Inflammatory macrophage treated with lipopolysaccharide for 1 hour (primary cell): ENCODE measurements around the gene SUFU.

Experiments
- DNase-seq, 2 donors: peaks; one replicate each; pipeline ENCODE4 v3.0.0-alpha.2; 2020 to 2022

SUFU gene

GRCh38 chr10:102555781-102556328 is 52.1 kb downstream of the SUFU start:
- peak; percentile 54 to 70 for DNase-seq

DNA sequence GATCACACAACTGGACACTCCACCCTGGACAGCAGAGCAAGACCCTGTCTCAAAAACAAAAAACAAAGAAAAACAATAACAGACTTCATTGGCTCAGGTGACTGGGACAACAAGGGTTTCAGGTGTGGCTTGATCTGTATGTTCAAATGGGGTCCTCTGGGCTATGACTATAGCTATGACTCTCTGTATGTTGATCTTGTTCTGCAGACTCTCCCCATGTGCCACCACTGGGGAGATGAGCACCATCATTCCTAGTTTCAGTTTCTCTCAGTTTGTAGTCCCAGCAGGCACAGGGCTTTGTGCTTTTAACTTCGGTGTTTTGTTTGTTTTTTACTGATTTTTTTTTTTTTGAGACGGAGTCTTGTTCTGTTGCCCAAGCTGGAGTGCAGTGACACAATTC is 53.8 kb downstream of the SUFU start:
- no peak for DNase-seq

DNA sequence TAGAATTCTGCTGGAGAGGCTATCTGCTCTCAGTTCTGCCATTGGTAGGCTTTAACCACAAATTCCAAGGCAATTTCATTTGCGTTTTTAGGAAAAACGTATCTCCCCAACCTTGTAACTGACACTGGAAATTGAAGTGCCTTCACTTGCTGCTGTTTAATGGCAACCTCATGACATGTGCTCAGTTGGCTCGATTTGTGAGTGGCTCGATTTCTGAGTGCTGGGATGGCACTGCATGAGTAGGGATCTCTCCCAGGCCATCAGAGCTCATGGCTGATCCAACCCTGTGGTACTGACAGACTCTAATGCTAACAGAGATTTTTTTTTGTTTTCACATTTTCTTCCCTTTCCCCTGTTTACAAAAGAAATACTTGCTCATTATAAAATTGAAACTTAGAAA is 56.0 kb downstream of the SUFU start:
- DNase-seq = no peak

- no peak for DNase-seq
These were observed 60.5 kb downstream of the SUFU start for GRCh38 chr10:102564209-102564834.

- DNase-seq = no peak
These were observed 62.0 kb downstream of the SUFU start for GRCh38 chr10:102565793-102566192.

DNA sequence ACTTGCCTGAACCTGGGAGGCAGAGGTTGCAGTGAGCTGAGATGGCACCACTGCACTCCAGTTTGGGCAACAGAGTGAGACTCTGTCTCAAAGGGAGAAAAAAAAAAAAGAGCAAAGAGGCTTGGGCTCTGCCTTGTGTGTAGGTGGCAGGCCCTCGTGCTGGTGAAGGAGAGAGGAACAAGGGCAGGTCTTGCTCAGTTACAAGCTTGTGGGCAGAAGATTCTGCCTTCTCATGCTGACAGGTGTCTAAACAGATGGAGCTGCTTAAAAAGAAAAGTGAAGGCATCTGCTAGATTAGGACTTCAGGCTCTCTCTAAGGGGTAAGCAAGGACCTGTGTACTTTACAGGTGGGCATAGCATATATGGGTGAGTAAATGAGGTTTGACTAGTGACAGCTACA is 75.0 kb downstream of the SUFU start:
- DNase-seq = peak; percentile 38 to 81

DNA sequence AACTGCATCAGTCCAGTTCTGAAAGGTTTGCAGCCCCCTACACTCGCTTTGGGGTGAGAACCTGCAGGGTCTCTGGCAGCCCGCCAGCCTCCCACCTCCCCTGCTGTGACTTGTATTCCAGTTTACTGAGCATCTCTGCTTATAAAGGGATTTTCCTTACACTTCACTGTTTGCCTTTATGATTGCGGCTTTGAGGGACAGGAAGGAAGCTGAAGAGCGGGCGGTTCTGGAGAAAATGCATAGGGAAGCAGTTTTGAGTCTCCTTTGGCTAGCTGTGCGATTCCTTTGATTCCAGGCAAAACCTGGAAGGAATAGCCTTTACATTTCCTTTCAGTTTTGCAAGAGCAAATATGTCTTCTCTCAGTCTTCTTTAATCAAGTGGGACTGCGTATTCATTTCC is 75.6 kb downstream of the SUFU start:
- DNase-seq = peak; percentile 42 to 43

GRCh38 chr10:102580230-102580629 is 76.5 kb downstream of the SUFU start:
- DNase-seq = peak in 1 of 2 donors; percentile 42

GRCh38 chr10:102581401-102581800 is 77.6 kb downstream of the SUFU start:
- DNase-seq = no peak

DNA sequence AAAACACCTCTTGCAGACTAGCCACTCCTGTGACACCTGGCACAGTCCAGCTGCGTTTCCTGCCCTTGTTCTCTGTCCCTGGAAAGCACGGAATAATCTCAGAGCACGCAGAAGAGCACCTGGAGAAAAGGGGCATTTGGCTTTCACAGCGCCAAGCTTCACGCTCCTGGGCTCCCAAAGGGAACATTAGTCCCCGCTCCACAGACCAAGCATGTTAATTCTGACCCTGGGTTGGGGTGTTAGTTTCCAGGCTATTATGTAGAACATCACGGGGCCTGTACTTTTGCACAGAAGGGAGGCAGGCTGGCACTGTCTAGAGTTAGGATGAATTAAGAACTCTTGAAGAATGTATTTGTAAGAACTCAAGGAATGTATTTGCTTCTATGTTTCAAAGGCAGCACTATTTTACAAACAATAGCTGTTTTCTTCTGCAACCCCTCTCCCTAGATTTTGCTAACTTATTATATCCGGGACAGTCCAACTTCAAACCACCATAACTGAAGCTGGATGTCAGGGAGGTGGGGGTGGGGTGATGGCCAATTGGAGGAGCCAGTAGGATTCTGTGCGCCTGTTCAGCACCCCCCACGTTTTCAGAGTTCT is 78.3 kb downstream of the SUFU start:
- no peak for DNase-seq

- DNase-seq = peak; percentile 76 to 98
These were observed 80.0 kb downstream of the SUFU start for GRCh38 chr10:102583435-102584417.

GRCh38 chr10:102585026-102585425 is 81.3 kb downstream of the SUFU start:
- no peak for DNase-seq

- DNase-seq = no peak
These were observed 83.1 kb downstream of the SUFU start for GRCh38 chr10:102586858-102587257.

- DNase-seq = no peak
These were observed 85.1 kb downstream of the SUFU start for GRCh38 chr10:102588875-102589274.

DNA sequence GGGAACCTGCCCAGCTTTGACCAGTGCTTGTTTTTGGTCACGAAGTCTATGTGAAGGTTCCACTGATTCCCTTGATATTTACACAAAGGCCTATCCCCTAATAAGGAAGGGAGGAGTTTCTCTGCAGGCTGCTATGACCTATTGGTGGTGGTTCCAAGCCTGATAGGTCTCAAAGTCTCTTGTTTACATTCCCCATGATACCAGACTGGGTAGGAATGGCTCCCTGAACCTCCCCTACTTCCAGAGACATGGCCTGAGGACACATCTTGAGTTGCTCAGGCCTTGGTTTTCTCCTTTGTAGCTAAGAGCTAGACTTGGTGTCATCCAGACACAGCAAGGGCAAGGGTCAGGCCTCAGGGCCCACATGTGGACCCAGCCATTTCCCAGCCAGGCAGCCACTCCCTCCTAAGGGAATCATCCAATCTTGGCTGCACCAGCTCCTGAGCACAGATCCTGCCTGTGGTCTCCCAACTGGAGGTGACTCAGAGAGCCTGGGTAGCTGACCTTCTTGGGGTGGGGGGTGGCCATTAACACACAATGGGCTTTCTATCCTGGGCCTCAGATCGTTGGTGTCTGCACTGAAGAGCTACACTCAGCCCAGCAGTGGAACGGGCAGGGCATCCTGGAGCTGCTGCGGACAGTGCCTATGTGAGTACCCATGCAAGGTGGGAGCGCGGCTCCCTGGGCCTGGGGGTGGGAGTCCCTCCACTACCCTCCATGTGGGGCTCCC is 89.5 kb downstream of the SUFU start:
- DNase-seq = no peak

DNA sequence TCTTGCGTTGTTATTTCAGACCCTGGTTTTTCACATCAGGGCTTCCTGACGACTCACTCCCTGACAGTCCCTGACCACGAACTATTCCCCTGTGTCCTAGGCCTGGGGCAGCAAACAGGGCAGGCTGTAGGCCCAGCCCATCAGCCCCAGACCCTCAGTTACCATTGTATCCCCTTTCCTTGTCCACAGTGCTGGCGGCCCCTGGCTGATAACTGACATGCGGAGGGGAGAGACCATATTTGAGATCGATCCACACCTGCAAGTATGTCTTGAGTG is 90.0 kb downstream of the SUFU start:
- no peak for DNase-seq

DNA sequence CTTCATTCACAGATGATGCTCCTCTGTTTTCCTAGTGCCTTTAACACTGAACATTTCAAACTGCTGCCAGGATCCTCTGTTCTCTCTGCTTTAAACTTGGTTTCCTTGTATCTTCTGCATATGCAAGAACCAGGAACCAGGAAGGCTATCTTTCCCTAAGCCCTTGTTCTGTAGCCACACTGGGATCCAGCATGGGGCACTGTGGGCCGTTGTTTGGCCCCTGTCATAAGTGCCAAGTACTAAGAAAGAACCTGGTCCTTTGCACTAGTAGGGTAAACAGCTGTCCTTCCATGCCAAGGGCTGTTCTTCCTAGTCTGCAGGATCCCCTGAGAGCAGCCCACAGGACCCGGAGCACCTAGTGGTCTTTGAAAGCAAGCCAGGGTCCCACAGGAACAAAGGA is 91.5 kb downstream of the SUFU start:
- DNase-seq = no peak

DNA sequence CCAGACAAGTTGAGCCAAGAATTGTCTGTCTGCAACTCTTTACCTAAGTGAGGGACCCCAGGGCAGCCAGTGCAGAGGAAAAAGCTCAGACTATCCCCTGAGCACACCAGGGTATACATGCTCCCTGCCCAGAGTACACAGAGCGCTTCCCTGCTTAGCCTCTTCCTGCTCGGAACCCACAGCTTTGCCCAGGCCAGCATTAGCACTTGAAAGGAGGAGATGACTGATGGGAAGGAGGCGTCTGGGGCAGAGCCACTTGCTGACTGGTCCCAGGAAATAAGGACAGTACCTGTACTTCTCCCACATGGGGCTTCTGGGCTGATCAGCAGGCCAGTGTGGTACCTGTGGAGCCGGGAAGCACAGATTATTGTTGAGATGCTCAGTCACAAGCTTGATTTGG is 92.1 kb downstream of the SUFU start:
- no peak for DNase-seq

DNA sequence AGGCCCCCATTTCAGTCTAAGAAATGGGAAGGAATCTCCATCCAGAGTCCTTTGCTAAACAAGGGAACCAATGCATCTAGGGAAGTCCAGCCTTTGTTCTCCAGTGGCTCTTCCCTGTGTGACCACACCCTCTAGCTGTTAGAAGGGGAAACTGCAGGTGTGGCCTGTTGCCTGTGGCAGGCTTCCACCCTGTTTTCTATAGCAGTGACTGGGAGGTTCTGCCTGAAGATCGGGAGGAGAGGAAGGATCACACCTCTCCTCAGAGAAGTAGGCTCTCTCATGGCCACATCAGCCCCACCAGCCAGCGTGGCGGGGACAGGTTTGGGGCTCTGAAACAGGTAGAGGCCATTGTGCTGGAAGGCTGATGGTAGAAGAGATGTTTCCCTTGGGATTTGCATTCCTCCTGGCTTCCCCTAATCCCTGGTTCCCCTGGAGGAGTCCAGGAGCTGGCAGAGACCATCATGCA is 92.8 kb downstream of the SUFU start:
- peak; percentile 39 to 63 for DNase-seq

DNA sequence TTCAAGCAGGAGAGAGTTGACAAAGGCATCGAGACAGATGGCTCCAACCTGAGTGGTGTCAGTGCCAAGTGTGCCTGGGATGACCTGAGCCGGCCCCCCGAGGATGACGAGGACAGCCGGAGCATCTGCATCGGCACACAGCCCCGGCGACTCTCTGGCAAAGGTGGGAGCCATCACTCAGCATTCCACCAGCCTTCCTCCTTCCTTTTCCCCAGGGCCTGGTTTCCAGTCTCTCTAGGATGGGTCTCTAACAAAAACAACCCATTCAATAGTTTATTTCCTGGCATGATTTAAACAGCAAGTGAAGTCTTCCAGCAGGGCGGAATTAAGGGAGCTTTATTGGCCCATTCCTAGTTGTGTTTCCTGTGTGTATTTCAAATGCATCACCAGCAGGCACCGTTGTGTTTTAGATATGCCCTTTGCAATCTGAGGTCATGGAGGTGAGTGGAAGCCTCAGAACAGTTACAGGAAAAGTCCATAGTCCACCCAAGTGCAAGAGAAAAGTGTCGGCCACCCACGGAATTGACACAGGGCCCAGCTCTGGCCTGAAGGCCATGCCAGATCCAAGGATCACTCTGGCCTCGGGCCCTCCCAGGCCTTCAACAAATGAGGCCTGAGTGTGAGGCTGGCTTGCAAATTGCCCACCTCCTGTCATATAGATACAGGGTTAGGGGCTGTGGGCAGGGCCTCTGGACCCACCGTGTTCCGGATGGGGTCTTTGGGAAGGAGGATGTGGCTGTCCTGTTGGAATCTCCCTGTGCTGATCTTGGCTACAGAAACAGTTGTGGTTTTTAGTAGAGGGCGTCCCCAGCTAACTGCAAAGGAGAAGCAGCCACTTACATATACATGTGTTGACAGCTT is 93.6 kb downstream of the SUFU start:
- no peak for DNase-seq

DNA sequence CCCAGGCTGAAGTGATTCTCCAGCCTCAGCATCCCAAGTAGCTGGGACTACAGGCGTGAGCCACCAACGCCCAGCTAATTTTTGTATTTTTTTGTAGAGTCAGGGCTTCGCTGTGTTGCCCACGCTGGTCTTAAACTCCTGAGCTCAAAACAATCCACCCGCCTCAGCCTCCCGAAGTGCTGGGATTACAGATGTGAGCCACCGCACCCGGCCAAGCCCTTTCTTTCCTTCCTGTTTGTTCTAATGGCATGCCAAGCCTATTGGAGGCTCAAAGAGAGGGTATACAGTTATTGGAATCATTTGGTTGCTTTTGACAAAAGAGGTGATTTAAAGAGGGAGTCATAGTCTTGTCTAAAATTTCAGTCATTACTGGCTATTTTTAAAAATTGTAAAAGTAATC is 94.5 kb downstream of the SUFU start:
- no peak for DNase-seq
